HG02970 (cell line): ENCODE results near the gene STT3B.

Experiments
- ATAC-seq: cut with Tn5 transposase; IDR thresholded peaks from one replicate; pipeline ENCODE4 v1.9.1; 2021; ENCODE audit warnings: mild to moderate bottlenecking, moderate library complexity, moderate number of reproducible peaks; ENCODE audit not compliant: unreplicated experiment, low FRiP score

Gene STT3B

DNA sequence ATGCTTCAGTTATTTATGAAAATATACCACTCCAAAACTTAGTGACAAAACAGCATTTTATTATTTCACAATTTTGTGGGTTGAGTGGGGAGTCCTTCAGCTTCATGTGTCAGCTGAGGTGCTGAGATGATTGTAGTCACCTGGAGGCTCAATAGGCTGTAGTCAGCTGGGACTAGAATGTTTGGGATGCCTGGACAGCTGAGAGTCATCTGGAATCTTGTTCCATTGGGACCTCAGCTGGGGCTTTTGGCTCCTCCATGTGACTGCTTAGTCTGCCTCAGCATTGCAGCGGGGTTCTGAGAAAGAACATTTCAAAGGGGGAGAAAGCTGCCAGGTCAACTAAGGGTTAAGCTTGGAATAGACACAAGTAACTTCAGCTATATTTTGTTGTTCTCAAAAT lies 13.4 kb downstream of the STT3B start:
- ATAC-seq, result no peak

DNA sequence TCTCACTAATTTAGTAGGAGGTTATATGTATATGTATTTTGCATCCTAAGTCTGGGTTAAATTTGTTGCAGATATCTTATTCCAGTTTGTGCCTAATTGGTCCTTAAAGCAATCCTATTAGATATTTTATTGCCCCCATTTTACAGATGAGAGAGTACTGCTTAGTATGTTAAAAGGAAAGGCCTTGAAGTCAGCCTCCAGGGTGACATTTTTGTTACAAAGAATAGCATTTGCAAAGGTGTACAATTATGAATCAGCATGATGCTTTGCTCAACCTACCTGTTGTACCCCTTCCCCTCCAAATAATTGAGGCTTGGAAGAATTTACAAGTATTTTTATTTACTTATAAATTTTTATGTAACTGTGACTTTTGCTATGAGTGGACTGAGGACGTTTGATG lies 14.0 kb downstream of the STT3B start:
- no peak for ATAC-seq

DNA sequence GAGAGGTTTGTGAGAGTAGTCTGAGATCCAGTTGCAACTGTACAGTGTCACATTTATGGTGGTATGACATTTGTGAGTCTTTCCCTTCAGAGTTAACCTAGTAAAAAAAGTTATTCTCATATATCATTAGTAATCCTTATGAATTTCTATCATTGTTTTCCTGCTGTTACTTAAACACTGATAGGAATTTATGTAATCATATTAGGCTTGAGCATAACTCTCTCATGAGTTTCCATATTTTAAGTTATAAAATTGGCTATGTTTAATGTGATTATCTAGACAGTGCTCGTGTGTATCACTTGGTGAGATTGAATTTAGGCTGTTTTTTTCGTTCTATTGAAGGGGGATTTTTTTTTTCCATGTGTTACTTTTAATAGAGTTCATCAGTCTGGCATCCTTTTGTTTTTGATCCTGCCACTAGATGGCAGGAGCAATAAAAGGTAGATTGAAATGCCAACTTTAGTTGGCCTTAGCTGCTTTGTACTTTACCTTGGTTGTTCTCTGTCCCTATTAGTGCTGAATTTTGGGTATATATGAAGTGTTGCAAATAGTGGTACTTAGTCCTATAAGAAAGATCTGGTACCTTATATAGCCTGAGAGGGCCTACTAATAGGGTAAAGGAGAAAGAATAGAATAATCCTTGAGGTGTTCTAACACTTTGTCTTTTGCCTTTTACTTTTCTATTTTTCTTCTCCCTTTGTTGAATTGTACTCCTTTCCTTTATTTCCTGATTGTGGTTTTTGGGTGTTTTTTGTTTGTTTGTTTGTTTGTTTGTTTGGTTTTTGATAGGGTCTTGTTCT lies 17.9 kb downstream of the STT3B start:
- ATAC-seq, result no peak

DNA sequence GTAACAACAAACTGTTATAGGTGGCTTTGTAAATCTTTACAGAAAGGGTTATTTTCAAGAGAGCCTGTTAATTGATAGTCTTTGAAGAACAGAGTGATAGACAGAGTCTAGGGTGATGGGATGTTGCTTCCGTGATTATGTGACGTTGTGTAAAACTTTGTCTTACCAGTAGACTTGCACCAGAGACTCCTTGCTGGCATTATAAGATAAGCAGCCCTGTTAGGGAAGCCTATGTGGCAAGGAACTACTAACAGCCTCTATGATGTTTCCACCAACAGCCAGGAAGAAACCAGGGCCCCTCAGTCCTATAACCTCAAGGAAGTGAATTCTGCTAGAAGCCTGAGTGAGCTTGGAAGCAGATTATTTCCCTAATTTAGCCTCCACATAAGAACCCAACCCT lies 18.9 kb downstream of the STT3B start:
- no peak for ATAC-seq

DNA sequence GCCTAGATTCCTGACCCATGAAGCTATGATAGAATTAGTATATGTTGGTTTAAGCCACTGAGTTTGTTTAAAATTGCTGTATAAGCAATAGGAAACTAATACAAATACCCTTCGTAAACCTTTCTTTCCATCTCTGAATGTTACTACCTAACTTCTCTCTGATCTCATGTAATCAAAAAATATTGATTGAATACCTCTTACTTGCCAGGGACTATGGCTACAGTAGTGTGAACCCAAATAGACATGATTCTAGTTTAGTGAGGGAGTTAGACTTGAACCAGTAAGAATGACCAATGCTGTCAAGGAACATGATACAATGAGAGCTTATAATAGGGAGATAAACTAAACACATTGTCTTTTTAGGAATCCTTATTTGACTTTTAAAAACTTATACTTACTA lies 19.4 kb downstream of the STT3B start:
- ATAC-seq, result no peak

DNA sequence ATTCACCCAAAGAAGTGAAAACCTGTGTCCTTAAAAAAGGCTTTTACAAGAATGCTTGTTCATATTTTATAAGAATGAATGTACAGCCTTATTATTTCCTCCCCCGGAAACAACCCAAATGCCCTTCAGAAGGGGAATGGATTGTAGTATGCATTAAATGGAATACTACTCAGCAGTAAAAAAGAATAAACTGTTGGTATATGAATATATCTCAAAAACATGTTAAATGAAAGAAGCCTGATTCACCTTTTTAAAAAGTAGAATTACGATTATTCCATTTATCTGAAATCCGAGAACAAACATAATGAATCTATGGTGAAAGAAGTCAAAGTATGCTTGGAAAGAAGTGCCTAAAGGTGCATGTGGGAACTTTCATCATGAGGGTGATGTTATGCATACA lies 20.5 kb downstream of the STT3B start:
- ATAC-seq, result no peak

DNA sequence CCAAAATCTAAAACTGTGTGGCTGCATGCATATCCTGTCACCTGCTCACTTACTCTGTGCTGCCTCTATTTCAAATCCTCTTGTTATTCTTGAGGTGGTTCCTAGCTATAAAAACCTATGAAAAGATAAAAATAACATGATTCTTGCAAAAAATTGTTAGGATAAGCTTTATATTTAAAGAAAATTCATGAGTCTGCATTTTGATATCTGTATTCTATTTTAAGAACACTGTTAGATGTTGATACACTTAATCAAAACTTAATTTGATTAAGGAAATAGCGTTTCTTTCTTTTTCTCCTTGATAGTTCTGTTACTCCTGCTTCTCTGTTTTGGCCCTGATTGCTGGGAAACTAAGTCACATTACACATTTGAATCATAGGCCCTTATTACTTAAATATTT lies 22.5 kb downstream of the STT3B start:
- no peak for ATAC-seq

DNA sequence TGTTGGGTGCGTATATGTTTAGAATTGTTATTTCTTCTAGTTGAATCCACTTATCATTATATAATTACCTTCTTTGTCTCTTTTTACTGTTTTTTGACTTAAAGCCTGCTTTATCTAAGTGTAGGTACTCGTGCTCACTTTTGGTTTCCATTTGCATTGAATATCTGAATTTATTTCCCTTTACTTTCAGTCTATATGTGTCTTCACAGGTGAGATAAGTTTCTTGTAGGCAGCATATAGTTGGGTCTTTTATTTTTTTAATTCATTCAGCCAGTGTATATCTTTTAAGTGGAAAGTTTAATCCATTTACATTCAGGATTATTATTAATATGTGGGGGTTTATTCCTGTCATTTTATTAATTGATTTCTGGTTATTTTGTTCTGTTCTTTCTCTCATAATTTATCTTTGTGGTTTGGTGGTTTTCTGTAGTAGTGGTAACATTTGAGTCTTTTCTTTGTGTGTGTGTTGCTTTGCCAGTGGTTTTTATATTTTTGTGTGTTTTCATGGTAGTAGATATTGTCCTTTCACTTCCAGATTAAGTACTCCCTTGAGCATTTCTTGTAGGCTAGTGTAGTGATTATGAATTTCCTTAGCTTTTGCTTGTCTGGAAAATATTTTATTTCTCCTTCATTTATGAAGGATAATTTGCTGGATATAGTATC lies 27.3 kb downstream of the STT3B start:
- ATAC-seq, result no peak

DNA sequence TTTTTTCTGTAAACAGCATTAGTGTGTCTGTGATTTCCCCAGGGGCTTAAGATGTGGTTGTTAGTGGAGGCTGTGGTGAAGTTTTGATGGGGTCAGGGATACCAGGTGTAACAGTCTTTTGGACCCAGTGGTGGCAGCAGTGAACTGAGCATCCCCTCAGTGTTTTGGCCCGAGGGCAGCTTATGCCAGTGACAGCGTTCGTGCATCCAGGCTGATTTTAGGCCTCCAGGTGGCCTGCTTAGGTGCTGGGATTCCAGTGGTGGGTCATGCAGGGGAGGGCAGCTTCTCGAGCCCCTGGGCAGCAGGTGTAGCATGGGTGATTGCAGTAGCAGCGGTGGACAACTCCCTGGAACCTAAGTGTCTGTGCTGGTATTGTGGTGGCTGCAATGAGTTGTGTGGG lies 29.2 kb downstream of the STT3B start:
- no peak for ATAC-seq

DNA sequence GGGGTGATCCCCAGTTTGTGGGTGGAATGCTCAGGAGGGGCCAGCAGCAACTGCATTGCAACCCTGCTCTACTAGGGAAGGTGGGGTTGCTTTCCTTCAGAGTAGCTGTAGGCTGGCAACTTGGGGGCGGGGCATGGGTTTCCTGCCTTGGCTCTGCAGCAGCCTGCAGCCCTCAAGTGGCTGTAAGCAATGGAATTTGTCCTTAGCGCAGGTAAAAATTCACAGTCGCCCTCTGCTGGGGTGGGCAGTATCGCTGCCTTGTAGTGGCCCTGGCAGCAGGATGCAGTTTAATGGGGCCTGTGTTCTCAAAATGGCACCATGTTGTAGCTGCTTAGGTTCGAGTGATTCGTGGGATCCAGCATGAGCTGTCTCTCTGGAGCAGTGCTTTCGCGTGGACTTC lies 29.8 kb downstream of the STT3B start:
- ATAC-seq, result no peak

DNA sequence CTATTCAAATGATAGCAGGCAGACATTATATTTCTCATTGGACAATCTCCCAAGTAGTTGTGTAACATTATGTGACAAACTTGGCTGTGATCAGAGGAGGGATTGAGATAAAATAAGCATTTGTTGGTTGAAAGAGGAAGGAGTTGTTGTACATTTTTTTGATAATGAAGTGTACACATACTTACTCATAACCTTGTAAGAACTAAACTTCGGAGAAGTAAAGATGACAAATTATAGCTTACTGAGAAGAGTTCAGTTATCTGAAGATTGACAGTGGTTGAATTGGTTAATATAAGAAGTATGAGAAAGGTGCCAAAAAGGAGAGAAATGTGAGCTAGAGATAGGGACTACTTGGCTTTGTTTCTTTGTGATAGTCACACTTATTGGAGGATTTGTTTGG lies 32.6 kb downstream of the STT3B start:
- no peak for ATAC-seq

DNA sequence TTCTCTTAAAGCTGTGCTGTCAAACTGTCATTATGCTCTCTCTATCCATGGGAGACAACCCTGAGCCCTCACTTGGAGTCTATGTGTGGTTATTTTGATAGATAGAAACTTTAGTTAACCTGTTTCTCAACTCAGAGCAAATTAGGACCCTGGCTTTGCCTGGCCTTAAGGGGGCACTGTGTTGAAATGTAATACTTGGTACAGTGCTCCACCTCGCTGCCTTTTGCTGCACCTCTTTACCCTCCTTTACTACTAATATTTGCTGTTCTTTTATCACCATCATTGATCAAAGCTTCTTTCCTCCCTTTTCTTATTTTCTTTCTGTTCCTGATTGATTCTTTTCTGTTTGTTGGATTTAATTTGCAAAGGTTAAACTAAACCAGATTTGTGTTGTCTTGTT lies 34.3 kb downstream of the STT3B start:
- ATAC-seq, result no peak

DNA sequence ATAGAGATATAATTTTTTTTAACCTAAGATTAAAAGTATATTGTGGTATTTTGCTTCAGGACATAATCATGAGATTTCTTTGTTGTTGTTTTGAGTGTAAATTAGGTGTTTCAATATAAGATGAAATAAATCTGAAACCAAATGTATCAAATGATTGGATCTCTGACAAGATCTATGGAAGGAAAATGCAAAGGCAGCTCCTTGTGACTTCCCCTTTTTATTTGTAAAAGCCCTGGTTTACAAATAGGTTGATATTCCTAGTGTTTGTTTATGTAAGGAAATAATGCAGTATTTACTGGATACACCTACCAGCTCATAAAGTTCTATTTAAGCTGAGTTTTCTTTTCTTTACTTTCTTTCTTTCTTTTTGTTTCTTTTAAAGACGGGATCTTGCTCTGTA lies 35.9 kb downstream of the STT3B start:
- no peak for ATAC-seq

DNA sequence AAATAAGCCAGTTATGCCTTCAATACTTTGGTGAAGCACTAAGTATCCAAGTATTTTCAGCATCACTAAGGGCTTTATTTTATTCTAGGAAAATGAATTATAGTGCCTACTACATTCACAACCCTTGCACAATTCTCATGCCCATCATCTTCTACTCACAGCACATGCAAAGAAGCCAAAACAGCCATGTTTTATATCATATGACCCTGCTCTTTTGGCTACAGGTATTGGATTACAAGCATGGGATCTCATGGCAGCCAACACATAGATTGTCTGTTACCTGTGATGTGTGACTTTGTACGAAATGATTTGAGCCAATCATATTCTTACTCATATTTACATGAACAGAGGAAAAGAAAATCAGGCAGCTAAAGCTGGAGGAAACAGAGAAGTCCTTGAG lies 38.6 kb downstream of the STT3B start:
- no peak for ATAC-seq

DNA sequence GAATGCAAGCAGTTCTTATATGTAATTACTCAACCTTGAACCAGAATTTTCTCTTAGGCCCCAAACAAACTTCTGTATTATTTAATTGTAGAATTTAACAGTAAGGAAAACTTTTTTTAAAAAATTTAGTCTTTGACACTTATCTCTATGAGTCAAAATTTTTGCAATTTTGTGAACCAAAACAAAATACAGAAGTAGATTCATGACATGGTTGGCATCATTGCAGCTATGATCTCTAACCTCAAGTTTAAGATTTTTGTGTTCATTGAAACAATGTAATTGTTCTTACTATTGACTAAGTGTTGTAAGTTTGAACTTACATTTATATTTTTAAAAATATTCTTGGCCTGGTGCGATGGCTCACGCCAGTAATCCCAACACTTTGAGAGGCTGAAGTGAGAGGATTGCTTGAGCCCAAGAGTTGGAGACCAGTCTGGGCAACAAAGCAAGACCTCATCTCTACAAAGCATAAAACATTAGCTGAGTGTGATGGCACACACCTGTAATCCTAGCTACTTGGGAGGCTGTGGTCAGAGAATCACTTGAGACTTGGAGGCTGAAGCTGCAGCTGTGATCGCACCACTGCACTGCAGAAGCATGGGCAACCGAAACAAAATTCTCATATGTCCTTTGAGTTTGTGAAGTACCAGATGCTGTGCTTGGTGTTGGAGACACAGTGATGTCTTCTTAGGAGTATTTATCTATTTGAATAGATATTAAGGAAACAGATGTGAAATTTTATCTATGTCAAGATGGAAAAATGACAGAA lies 39.7 kb downstream of the STT3B start:
- ATAC-seq, result no peak

DNA sequence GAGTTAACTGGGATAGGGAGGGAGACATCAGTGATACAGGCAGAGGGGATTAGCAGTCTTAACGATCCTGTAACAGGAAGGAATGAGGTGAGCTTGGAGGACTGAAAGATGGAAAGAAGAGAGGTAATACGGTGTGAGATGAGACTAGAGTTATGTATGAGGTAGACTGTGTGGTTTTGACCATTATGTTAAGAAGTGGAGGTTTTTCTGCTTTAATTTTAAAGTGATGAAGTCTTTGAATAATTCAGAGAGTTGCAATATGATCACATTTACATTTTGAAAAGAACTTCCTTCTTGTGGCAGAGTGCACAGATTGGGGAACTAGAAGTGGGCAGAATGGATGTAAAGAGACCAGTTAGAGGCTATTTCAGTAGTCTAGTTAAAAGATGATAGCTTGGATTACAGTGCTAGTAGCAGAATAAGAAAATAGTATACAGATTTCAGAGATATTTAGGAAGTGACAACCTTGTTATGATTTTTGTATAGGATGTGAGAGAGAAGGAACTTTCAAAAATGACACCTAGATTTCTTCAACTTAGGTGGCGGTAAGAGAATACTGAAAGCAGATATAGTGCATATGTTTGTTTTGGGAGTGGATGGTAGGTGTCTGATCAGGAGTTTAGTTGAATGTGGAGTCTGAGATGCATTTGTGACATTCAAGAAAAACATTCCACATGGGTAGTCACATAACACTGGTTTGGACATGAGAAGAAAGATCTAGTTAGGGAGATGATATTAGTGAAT lies 40.5 kb downstream of the STT3B start:
- no peak for ATAC-seq

DNA sequence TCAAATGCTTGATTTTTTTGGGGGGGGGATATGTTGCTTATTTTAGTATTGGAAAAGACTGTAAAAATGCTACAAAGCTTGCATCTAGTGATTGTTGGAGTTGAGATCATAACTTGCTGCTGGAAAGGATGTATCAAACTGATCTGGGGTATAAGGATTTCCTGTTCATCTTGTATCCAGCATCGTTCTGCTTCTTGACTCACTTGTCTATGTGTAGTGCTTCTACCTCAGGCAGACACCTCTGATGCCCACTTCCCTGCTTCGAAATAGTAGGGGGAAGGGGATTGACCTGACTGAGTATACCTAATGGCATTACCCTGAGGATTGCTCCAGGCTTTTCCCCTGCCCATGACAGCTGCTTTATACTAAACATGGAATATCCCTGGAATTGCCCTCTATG lies 42.7 kb downstream of the STT3B start:
- ATAC-seq, result no peak

DNA sequence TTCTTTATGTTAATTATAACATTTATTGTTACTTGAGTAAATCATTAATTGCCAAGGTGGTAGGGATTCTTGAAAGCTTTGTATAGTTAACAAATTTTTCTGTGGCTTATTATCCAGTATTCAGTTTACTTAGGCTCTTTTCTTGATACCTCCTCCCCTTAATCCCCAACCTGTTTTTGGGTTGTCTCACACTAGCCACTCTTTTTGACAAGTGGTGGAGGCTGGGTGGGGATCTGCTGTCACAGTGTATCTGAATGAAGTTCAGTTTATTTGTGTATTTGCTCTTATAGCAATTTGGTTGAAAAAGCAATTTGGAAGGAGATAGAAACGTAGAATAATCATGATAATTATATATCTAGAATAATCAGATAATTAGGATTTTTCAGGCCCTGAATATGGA lies 43.8 kb downstream of the STT3B start:
- ATAC-seq, result no peak

DNA sequence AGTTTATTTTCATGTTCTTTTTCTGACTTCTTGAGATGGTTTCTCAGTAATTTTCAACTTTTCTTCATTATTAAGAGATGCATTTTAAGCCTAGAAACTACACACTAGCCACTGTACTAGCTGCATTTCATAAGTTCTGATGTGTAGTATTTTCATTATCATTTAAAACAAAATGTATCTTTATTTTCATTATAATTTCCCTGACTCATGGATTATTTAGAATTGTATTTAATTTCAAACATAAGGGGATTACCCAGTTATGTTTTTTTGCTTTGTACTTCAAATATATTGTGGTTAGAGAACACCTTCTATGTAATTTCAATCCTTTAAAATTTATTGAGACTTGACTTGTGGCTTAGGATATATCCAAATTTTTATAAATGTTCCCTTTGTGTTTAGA lies 44.5 kb downstream of the STT3B start:
- no peak for ATAC-seq

DNA sequence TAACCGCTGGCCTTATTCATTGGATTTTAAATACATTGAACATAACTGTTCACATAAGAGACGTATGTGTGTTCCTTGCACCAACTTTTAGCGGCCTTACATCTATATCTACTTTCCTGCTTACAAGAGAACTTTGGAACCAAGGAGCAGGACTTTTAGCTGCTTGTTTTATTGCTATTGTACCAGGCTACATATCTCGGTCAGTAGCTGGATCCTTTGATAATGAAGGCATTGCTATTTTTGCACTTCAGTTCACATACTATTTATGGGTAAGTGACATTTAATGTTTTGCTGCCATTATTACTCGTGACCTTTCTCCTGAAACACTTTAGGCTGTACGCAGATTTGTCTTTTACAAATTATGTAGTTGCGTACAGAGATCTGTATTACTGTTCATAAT lies 47.1 kb downstream of the STT3B start:
- no peak for ATAC-seq

DNA sequence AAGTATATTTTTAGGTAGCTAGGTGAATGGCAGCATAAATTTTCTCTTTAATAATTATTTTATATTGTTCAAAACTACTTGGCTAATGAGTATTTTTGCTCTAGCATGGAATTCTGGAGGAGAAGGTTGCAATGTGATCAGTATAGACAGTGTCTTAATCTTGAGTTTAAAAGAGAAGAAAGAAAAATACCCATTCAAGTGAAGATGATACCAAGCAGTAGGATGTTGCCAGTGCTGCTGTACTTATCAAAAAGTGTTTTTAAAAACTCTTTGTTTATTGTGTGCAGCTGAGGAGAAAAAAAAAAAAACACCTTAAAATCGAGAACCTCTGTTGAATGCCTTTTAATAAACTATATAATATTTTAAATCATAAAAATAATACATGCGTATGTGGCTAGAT lies 47.9 kb downstream of the STT3B start:
- no peak for ATAC-seq
